PC-3 (cell line): ENCODE data around the gene ARMH2.
"Not testable (repeated sequence)": the region's sequence is repeated elsewhere in the genome, so short reads cannot be mapped to it uniquely, and the experiment has no call there.

ENCODE experiments used
- CTCF ChIP-seq: fragments of 300-600 bp; sonication (generic); conservative IDR thresholded peaks from 2 replicates; pipeline ENCODE4 v1.5.1; 2017; ENCODE audit warnings: antibody characterized with exemption, low read depth, mild to moderate bottlenecking, low read length
- EZH2 ChIP-seq: fragments of 300-600 bp; sonication (generic); IDR thresholded peaks from one replicate; pipeline ENCODE4 v1.6.1; 2017; ENCODE audit warnings: antibody characterized with exemption, mild to moderate bottlenecking, low read length; ENCODE audit not compliant: unreplicated experiment
- EZH2phosphoT487 ChIP-seq: fragments of 300-600 bp; sonication (generic); IDR thresholded peaks from 2 replicates; pipeline ENCODE4 v1.6.1; 2018; ENCODE audit warnings: mild to moderate bottlenecking, antibody characterized with exemption, low read length, borderline replicate concordance

DNA sequence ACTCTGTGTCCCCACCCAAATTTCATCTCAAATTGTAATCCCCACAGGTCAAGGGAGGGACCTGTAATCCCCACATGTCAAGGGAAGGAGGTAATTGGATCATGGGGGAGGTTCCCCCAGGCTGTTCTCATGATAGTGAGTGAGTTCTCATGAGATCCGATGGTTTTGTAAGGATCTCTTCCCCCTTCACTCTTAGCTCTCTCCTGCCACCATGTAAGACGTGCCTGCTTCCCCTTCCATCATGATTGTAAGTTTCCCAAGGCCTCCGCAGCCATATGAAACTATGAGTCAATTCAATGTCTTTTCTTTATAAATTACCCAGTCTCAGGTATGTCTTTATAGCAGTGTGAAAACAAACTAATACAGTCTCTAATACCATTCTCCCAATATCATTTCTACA is 47.8 kb downstream of the ARMH2 start:
- TF ChIP-seq CTCF, EZH2, EZH2phosphoT487: not testable (repeated sequence)
